Left lung (tissue), 14 donors: ENCODE data around the gene CAT. TPM values are rescaled to one million over a fixed set of nuclear protein-coding genes. Genes with fewer than 3 reads are reported as not detected.

ENCODE experiments used
- ATAC-seq: fragments of 200-7000 bp; cut with Tn5 transposase; one replicate; pipeline ENCODE4 v1.9.1; 2020; ENCODE audit warnings: moderate library complexity
- DNase-seq, 4 donors: peaks; one replicate each; pipeline ENCODE4 v3.0.0-alpha.2; 2013 to 2020
- H3K27ac ChIP-seq, 2 donors: fragments of 200-600 bp; sonication (generic) in 1 of 2; one replicate each; pipeline versions ENCODE4 v1.5.0 to v1.8.0; 2020 to 2021
- H3K27me3 ChIP-seq, 2 donors: fragments of 200-600 bp; sonication (generic) in 1 of 2; one replicate each; pipeline versions ENCODE4 v1.5.0 to v1.8.0; 2020 to 2021
- H3K36me3 ChIP-seq, 2 donors: fragments of 200-600 bp; sonication (generic) in 1 of 2; one replicate each; pipeline versions ENCODE4 v1.5.0 to v1.8.0; 2020 to 2021
- H3K4me1 ChIP-seq, 2 donors: fragments of 200-600 bp; one replicate each; pipeline ENCODE4 v1.8.0; 2021
- H3K4me3 ChIP-seq, 2 donors: fragments of 200-600 bp; sonication (generic) in 1 of 2; one replicate each; pipeline versions ENCODE4 v1.5.0 to v1.8.0; 2020 to 2021; ENCODE audit warnings: mild to moderate bottlenecking in 1 of 2
- H3K9me3 ChIP-seq, 2 donors: fragments of 200-600 bp; sonication (generic) in 1 of 2; one replicate each; pipeline versions ENCODE4 v1.5.0 to v1.8.0; 2020 to 2021
- CTCF ChIP-seq, 2 donors: fragments of 200-600 bp; sonication (generic) in 1 of 2; IDR thresholded peaks; one replicate each; pipeline versions ENCODE4 v1.5.0 to v1.8.0; 2021; ENCODE audit warnings: antibody characterized with exemption in 2 of 2
- intact Hi-C, 2 donors: fragments of 100-400 bp; cut with DNase I; formaldehyde crosslinking; loops; one replicate each; pipeline versions ENCODE4 v1.11.2 to v1.14.2; 2022
- long read RNA-seq, 12 donors: library from polyadenylated mRNA in 2 of 12; unstranded in 2 of 12; transcript quantifications; one replicate each; pipeline ENCODE4 v2.0.0 and lab custom pipeline, GENCODE V29; 2019 to 2026
- polyA plus RNA-seq, 6 donors: library from polyadenylated mRNA; unstranded; fragments of 120-200 nt; gene quantifications; one replicate each; pipeline ENCODE4 v1.2.1, GENCODE V29; 2013; ENCODE audit not compliant: insufficient read length in 6 of 6
- total RNA-seq, 2 donors: library from RNA; stranded (reverse); fragmentation: NEBNext Ultra II Directional; extraction: Animal tissue kit (Norgen Biotek cat#: 25700); gene quantifications; one replicate each; pipeline ENCODE4 v1.2.1, GENCODE V29; 2021
- donor health status: DM: no; HTN: yes; CAD: no.
- donor health status: DM: no; HTN: no; CAD: no.

The CAT gene
- 100 to 1,000 TPM; 146 to 214 TPM for total RNA-seq
- 100 to 1,000 TPM; 183 to 247 (median 218) TPM for polyA plus RNA-seq
- long read RNA-seq, donor 1, transcript CAT-205 (2 exons, 508 nt), result minor isoform, 11 of 132 reads
- long read RNA-seq, donor 1, transcript CAT-201 (13 exons, 2,302 nt), result major isoform, 57 of 132 reads
- long read RNA-seq, donor 1, partial matches to known transcripts, result 54 of 132 reads
- long read RNA-seq, donor 1, other reads (novel, unspliced or antisense), result 7 of 132 reads
- long read RNA-seq, donor 2, transcript CAT-201 (13 exons, 2,302 nt), result major isoform, 42 of 99 reads
- long read RNA-seq, donor 2, partial matches to known transcripts, result 54 of 99 reads
- long read RNA-seq, donor 2, other reads (novel, unspliced or antisense), result 0 of 99 reads
- long read RNA-seq, donor 3, transcript CAT-201 (13 exons, 2,302 nt), result major isoform, 39 of 61 reads
- long read RNA-seq, donor 3, partial matches to known transcripts, result 14 of 61 reads
- long read RNA-seq, donor 3, other reads (novel, unspliced or antisense), result 7 of 61 reads
- long read RNA-seq, donor 4, transcript CAT-201 (13 exons, 2,302 nt), result major isoform, 76 of 97 reads
- long read RNA-seq, donor 4, partial matches to known transcripts, result 13 of 97 reads
- long read RNA-seq, donor 4, other reads (novel, unspliced or antisense), result 6 of 97 reads
- long read RNA-seq, donor 5, transcript CAT-201 (13 exons, 2,302 nt), result major isoform, 45 of 75 reads
- long read RNA-seq, donor 5, partial matches to known transcripts, result 26 of 75 reads
- long read RNA-seq, donor 5, other reads (novel, unspliced or antisense), result 0 of 75 reads
- long read RNA-seq, donor 6, transcript CAT-201 (13 exons, 2,302 nt), result major isoform, 56 of 71 reads
- long read RNA-seq, donor 6, partial matches to known transcripts, result 13 of 71 reads
- long read RNA-seq, donor 6, other reads (novel, unspliced or antisense), result 0 of 71 reads
- long read RNA-seq, donor 7, transcript CAT-201 (13 exons, 2,302 nt), result major isoform, 41 of 78 reads
- long read RNA-seq, donor 7, partial matches to known transcripts, result 33 of 78 reads
- long read RNA-seq, donor 7, other reads (novel, unspliced or antisense), result 0 of 78 reads
- long read RNA-seq, donor 8, transcript CAT-201 (13 exons, 2,302 nt), result major isoform, 40 of 70 reads
- long read RNA-seq, donor 8, partial matches to known transcripts, result 25 of 70 reads
- long read RNA-seq, donor 8, other reads (novel, unspliced or antisense), result 0 of 70 reads
- long read RNA-seq, donor 9, result 0 reads
- long read RNA-seq, donor 10, transcript CAT-201 (13 exons, 2,302 nt), result major isoform, 40 of 41 reads
- long read RNA-seq, donor 10, partial matches to known transcripts, result 0 of 41 reads
- long read RNA-seq, donor 10, other reads (novel, unspliced or antisense), result 0 of 41 reads
- long read RNA-seq, donor 11, transcript CAT-201 (13 exons, 2,302 nt), result major isoform, 21 of 32 reads
- long read RNA-seq, donor 11, partial matches to known transcripts, result 7 of 32 reads
- long read RNA-seq, donor 11, other reads (novel, unspliced or antisense), result 0 of 32 reads
- long read RNA-seq, donor 12, transcript CAT-201 (13 exons, 2,302 nt), result major isoform, 35 of 74 reads
- long read RNA-seq, donor 12, partial matches to known transcripts, result 35 of 74 reads
- long read RNA-seq, donor 12, other reads (novel, unspliced or antisense), result 0 of 74 reads

- Histone ChIP-seq H3K27me3 (no peaks in the 10 kb centered on the region), H3K9me3 (no peaks in the 10 kb centered on the region), H3K27ac (peak within 1 kb of the TSS; percentile 91 to 98), H3K4me1 (peaks cover 5 to 58% of the 10 kb centered on the region in 2 donors), H3K4me3 (peak within 1 kb of the TSS; percentile 67 to 72), H3K36me3 (no peaks in the 10 kb centered on the region)
- DNase-seq (peak; percentile 95 to 99 (median 98)), ATAC-seq (peak; percentile 95)
- TF ChIP-seq CTCF (IDR thresholded peaks at IDR 0.05), result no peak
- intact Hi-C loops, result no loop called here
Measured at GRCh38 chr11:34438529-34439507, at the start of gene CAT. TSS of gene CAT (plus strand) at chr11:34438934. CDS start at chr11:34439014, 80 bp downstream.

GRCh38 chr11:34394771-34395300 is 43.9 kb upstream of the CAT start:
- Histone ChIP-seq H3K27ac (no peak overlapping the region), H3K36me3 (no peaks in the 10 kb centered on the region), H3K27me3 (no peaks in the 10 kb centered on the region), H3K4me1 (no peaks in the 10 kb centered on the region), H3K9me3 (peaks cover 0 to 10% of the 10 kb centered on the region in 2 donors), H3K4me3 (no peak overlapping the region)
- intact Hi-C loops, result no loop called here
- DNase-seq, result no peak
- no peak for TF ChIP-seq CTCF (IDR thresholded peaks at IDR 0.05)
- ATAC-seq, result no peak

- intact Hi-C loops, result no loop called here
Measured at GRCh38 chr11:34395916-34396550, 42.7 kb upstream of the CAT start.

More at GRCh38 chr11:34395916-34396550, 42.7 kb upstream of the CAT start:
- Histone ChIP-seq H3K9me3 (peaks cover 0 to 10% of the 10 kb centered on the region in 2 donors), H3K36me3 (no peaks in the 10 kb centered on the region), H3K27ac (no peak overlapping the region), H3K27me3 (no peaks in the 10 kb centered on the region), H3K4me1 (no peaks in the 10 kb centered on the region), H3K4me3 (no peak overlapping the region)
- DNase-seq, result no peak
- no peak for TF ChIP-seq CTCF (IDR thresholded peaks at IDR 0.05)
- ATAC-seq, result no peak
